ENCODE measurements around the gene IMMP2L. TPM values are rescaled to one million over a fixed set of nuclear protein-coding genes. Genes with fewer than 3 reads are reported as not detected.

The IMMP2L gene
- total RNA-seq, 1 experiment from 2014 or later = 8.6 TPM

GRCh38 chr7:110914263-110914662 is 648.0 kb downstream of the IMMP2L start:
- Histone ChIP-seq H3K9me3 (ENCODE audit: low read length) (no peaks in the 10 kb centered on the region), H4K20me1 (ENCODE audit: low read length) (no peaks in the 10 kb centered on the region), H3K9me2 (replicated peaks; ENCODE audit: low read length) (no peaks in the 10 kb centered on the region), H3K9ac (ENCODE audit: low read length) (no peak overlapping the region), H3K36me3 (ENCODE audit: low read depth, low read length) (no peaks in the 10 kb centered on the region), H3K79me2 (ENCODE audit: low read length) (no peaks in the 10 kb centered on the region), H3K4me3 (ENCODE audit: low read length) (no peak overlapping the region), H3K27ac (ENCODE audit: low read length) (no peak overlapping the region), H3K4me2 (ENCODE audit: low read length) (no peak overlapping the region), H2AFZ (ENCODE audit: low read length) (no peak overlapping the region), H3K27me3 (ENCODE audit: low read length) (no peaks in the 10 kb centered on the region), H3K4me1 (ENCODE audit: insufficient read depth, low read length) (peaks cover 8% of the 10 kb centered on the region), H3F3A (ENCODE audit: low read length, unreplicated experiment) (no peaks in the 10 kb centered on the region)
- no TSS peak for BruUV-seq (replicated peaks)
- ATAC-seq = no peak
- no peak for TF ChIP-seq EZH2phosphoT487 (IDR thresholded peaks at IDR 0.05; ENCODE audit: borderline replicate concordance, low read length)
- no peak for TF ChIP-seq EZH2 (IDR thresholded peaks at IDR 0.05; ENCODE audit: low read length, unreplicated experiment)
- TF ChIP-seq, protein P1, sequence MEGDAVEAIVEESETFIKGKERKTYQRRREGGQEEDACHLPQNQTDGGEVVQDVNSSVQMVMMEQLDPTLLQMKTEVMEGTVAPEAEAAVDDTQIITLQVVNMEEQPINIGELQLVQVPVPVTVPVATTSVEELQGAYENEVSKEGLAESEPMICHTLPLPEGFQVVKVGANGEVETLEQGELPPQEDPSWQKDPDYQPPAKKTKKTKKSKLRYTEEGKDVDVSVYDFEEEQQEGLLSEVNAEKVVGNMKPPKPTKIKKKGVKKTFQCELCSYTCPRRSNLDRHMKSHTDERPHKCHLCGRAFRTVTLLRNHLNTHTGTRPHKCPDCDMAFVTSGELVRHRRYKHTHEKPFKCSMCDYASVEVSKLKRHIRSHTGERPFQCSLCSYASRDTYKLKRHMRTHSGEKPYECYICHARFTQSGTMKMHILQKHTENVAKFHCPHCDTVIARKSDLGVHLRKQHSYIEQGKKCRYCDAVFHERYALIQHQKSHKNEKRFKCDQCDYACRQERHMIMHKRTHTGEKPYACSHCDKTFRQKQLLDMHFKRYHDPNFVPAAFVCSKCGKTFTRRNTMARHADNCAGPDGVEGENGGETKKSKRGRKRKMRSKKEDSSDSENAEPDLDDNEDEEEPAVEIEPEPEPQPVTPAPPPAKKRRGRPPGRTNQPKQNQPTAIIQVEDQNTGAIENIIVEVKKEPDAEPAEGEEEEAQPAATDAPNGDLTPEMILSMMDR (conservative IDR thresholded peaks at IDR 0.05; ENCODE audit: low read depth, low read length) = no peak
- POLR2A ChIA-PET (ENCODE audit: unreplicated experiment) = no interaction called here
- intact Hi-C loops (cut with micrococcal nuclease) = no loop called here
- CTCF ChIA-PET = no interaction called here
- DNase-seq = no peak

DNA sequence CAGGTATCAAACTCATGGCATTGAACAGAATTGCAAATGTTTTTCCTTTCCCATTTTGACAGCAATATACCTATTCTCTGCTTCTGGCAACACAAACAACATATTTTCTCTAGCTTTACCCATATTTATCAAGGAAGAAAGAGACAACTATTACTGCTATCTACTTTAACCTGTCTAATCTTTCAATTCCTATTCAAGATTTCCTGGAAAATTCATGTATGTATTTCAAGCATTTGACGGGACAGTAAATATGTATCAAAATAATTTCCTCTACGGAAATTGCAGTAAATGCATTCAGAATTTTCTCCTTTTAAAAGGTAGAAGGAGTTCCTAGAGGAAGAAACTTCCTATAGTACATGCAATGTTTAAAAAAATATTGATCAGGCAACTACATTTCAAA is 650.7 kb downstream of the IMMP2L start:
- Histone ChIP-seq H3K4me3 (ENCODE audit: low read length) (no peak overlapping the region), H3K27ac (ENCODE audit: low read length) (no peak overlapping the region), H3K27me3 (ENCODE audit: low read length) (no peaks in the 10 kb centered on the region), H4K20me1 (ENCODE audit: low read length) (no peaks in the 10 kb centered on the region), H3K4me2 (ENCODE audit: low read length) (no peak overlapping the region), H3K9me3 (ENCODE audit: low read length) (no peaks in the 10 kb centered on the region), H3K36me3 (ENCODE audit: low read depth, low read length) (no peaks in the 10 kb centered on the region), H3K79me2 (ENCODE audit: low read length) (no peaks in the 10 kb centered on the region), H3K4me1 (ENCODE audit: insufficient read depth, low read length) (peaks cover 16% of the 10 kb centered on the region), H3K9ac (ENCODE audit: low read length) (no peak overlapping the region), H2AFZ (ENCODE audit: low read length) (no peak overlapping the region), H3F3A (ENCODE audit: low read length, unreplicated experiment) (no peaks in the 10 kb centered on the region), H3K9me2 (replicated peaks; ENCODE audit: low read length) (no peaks in the 10 kb centered on the region)
- intact Hi-C loops (cut with micrococcal nuclease) = no loop called here
- BruUV-seq (replicated peaks) = no TSS peak
- DNase-seq = no peak
- ChIA-PET CTCF (no interaction called here), POLR2A (ENCODE audit: unreplicated experiment) (no interaction called here)
- no peak for ATAC-seq
- no peak for TF ChIP-seq EZH2phosphoT487 (IDR thresholded peaks at IDR 0.05; ENCODE audit: borderline replicate concordance, low read length)
- TF ChIP-seq, protein P1 (conservative IDR thresholded peaks at IDR 0.05; ENCODE audit: low read depth, low read length) = no peak
- no peak for TF ChIP-seq EZH2 (IDR thresholded peaks at IDR 0.05; ENCODE audit: low read length, unreplicated experiment)

DNA sequence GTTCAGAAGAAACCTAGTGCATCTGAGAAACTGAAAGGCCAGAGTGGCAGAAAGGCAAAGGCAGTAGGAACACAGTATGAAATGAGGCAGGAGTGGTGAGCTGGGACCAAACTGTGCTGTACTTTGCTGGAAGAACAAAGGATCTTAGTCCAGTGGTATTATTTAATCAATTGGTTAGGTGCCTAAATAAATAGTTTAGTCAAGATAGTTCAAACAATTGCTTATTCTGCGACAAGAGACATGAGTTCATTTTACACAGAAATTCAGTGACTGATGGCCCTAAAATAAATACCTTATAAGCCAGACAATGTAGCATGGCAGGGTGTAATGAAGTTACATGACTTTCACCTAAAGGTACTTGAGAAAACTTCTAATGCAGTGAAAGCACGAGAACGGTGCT is 653.2 kb downstream of the IMMP2L start:
- no peaks in the 10 kb centered on the region for H3K36me3 ChIP-seq (ENCODE audit: low read depth, low read length)
- POLR2A ChIA-PET (ENCODE audit: unreplicated experiment) = interaction anchor here (0.6 kb wide), 1 partner anchor 51 kb away, joined by 3 read pairs; no protein-coding TSS in a partner anchor
- no peak overlapping the region for H2AFZ ChIP-seq (ENCODE audit: low read length)
- H4K20me1 ChIP-seq (ENCODE audit: low read length) = no peaks in the 10 kb centered on the region
- H3K4me1 ChIP-seq (ENCODE audit: insufficient read depth, low read length) = peaks cover 16% of the 10 kb centered on the region
- CTCF ChIA-PET = no interaction called here
- no peaks in the 10 kb centered on the region for H3K9me2 ChIP-seq (replicated peaks; ENCODE audit: low read length)
- no peak overlapping the region for H3K9ac ChIP-seq (ENCODE audit: low read length)
- no TSS peak for BruUV-seq (replicated peaks)
- intact Hi-C loops (cut with micrococcal nuclease) = no loop called here
- H3F3A ChIP-seq (ENCODE audit: low read length, unreplicated experiment) = no peaks in the 10 kb centered on the region
- ATAC-seq (peak; percentile 96), DNase-seq (peak; percentile 65)
- no peaks in the 10 kb centered on the region for H3K79me2 ChIP-seq (ENCODE audit: low read length)
- H3K4me2 ChIP-seq (ENCODE audit: low read length) = peak overlapping the region; percentile 36
- H3K27ac ChIP-seq (ENCODE audit: low read length) = peak overlapping the region; percentile 41
- no peak overlapping the region for H3K4me3 ChIP-seq (ENCODE audit: low read length)
- no peaks in the 10 kb centered on the region for H3K27me3 ChIP-seq (ENCODE audit: low read length)
- TF ChIP-seq EZH2phosphoT487 (IDR thresholded peaks at IDR 0.05; ENCODE audit: borderline replicate concordance, low read length) (no peak), EZH2 (IDR thresholded peaks at IDR 0.05; ENCODE audit: low read length, unreplicated experiment) (no peak)
- TF ChIP-seq, protein P1 (conservative IDR thresholded peaks at IDR 0.05; ENCODE audit: low read depth, low read length) = no peak
- no peaks in the 10 kb centered on the region for H3K9me3 ChIP-seq (ENCODE audit: low read length)
